Measurements from ENCODE around the gene SDK2.

SDK2 gene

GRCh38 chr17:73641826-73642600, 2.2 kb downstream of the SDK2 start (continued):
- TF ChIP-seq ZNF423 (tag by site-specific recombination; IDR thresholded peaks at IDR 0.05) = peak; percentile 73
- TF ChIP-seq ZBTB1 (tag by site-specific recombination; IDR thresholded peaks at IDR 0.05) = no peak
- peak; percentile 39 for TF ChIP-seq ZNF341 (tag by site-specific recombination; IDR thresholded peaks at IDR 0.05; ENCODE audit: low read depth)

GRCh38 chr17:73640691-73641090, 3.6 kb downstream of the SDK2 start:
- POLR2A ChIA-PET = interaction anchor here (0.6 kb wide), 1 partner anchor 55 kb away, joined by 5 read pairs; no protein-coding TSS in a partner anchor
- H3K4me3 ChIP-seq (ENCODE audit: low read depth, low read length) = no peak overlapping the region
- no peak overlapping the region for H3K27ac ChIP-seq (ENCODE audit: extremely low read depth, low read depth, low read length)
- no peaks in the 10 kb centered on the region for H3K9me3 ChIP-seq (ENCODE audit: control insufficient read depth, insufficient read depth, low read depth, low read length)
- TF ChIP-seq ZNF776 (tag by site-specific recombination; IDR thresholded peaks at IDR 0.05; ENCODE audit: borderline replicate concordance) (no peak), ZNF837 (tag by site-specific recombination; IDR thresholded peaks at IDR 0.05) (no peak), PRDM2 (tag by site-specific recombination; IDR thresholded peaks at IDR 0.05; ENCODE audit: borderline replicate concordance) (no peak), HOXA7 (CRISPR knock-in tag; IDR thresholded peaks at IDR 0.05; ENCODE audit: borderline replicate concordance) (no peak), KLF16 (tag by site-specific recombination; IDR thresholded peaks at IDR 0.05) (no peak), ZNF274 (IDR thresholded peaks at IDR 0.05; ENCODE audit: low read length) (no peak), ZNF274 (tag by site-specific recombination; IDR thresholded peaks at IDR 0.05; ENCODE audit: borderline replicate concordance) (no peak), MYNN (tag by site-specific recombination; IDR thresholded peaks at IDR 0.05; ENCODE audit: borderline replicate concordance) (no peak), PRDM1 (tag by site-specific recombination; IDR thresholded peaks at IDR 0.05) (no peak), ZBTB21 (tag by site-specific recombination; IDR thresholded peaks at IDR 0.05) (no peak), ZNF404 (tag by site-specific recombination; IDR thresholded peaks at IDR 0.05) (no peak), ZNF530 (tag by site-specific recombination; IDR thresholded peaks at IDR 0.05; ENCODE audit: low read depth) (no peak), ZNF146 (tag by site-specific recombination; IDR thresholded peaks at IDR 0.05) (no peak), ZNF223 (tag by site-specific recombination; IDR thresholded peaks at IDR 0.05) (no peak), ZNF701 (tag by site-specific recombination; IDR thresholded peaks at IDR 0.05) (no peak), ZBTB6 (tag by site-specific recombination; IDR thresholded peaks at IDR 0.05) (no peak), ZNF423 (tag by site-specific recombination; IDR thresholded peaks at IDR 0.05) (no peak), ZNF645 (tag by site-specific recombination; IDR thresholded peaks at IDR 0.05) (no peak), FEZF1 (tag by site-specific recombination; IDR thresholded peaks at IDR 0.05) (no peak)
- peaks cover 4% of the 10 kb centered on the region; the same call in 1 of the 2 replicates for H3K4me1 ChIP-seq (ENCODE audit: control insufficient read depth, insufficient read depth, low read length)
- CTCF ChIA-PET = interaction anchor here (0.8 to 1.0 kb wide), 3 partner anchors 23 to 202 kb away, joined by 3 read pairs; no protein-coding TSS in a partner anchor
- H3K36me3 ChIP-seq (ENCODE audit: control insufficient read depth in 2 of 2, insufficient read depth in 1 of 2, low read length in 2 of 2) = no peaks in the 10 kb centered on the region
